ENCODE results near the gene KLHL18.

Gene KLHL18

DNA sequence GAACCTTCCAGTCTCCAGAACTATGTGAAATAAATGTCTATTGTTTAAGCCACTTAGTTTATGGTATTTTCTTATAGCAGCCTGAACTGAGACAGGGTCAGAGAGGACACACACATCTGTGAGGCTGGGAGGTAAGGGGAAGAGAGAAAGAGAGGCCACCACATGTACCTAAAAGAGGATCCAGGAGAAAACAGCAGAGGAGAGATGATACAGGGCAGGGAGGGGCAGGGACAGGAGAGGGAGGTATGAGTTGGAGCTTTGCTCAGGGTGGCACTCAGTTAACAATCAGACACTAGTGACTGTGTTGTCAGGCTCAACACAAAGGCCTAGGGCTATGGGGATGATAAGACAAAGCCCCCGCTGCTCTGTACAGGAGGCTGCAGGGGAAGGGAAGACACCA, 17.7 kb upstream of the KLHL18 start:
- Histone ChIP-seq H3K4me1 (no peaks in the 10 kb centered on the region), H2AFZ (no peak overlapping the region), H3K9ac (no peak overlapping the region), H3K79me2 (no peaks in the 10 kb centered on the region), H3K4me3 (ENCODE audit: low read depth, low read length) (no peak overlapping the region), H3K27me3 (ENCODE audit: control insufficient read depth, insufficient read depth, low read length) (no peaks in the 10 kb centered on the region), H3K27ac (no peak overlapping the region), H3K4me2 (ENCODE audit: low read length) (no peak overlapping the region), H3K36me3 (ENCODE audit: control insufficient read depth, insufficient read depth, low read length) (no peaks in the 10 kb centered on the region), H3K9me3 (ENCODE audit: control insufficient read depth, low read length) (no peaks in the 10 kb centered on the region)
- TF ChIP-seq, protein P1, sequence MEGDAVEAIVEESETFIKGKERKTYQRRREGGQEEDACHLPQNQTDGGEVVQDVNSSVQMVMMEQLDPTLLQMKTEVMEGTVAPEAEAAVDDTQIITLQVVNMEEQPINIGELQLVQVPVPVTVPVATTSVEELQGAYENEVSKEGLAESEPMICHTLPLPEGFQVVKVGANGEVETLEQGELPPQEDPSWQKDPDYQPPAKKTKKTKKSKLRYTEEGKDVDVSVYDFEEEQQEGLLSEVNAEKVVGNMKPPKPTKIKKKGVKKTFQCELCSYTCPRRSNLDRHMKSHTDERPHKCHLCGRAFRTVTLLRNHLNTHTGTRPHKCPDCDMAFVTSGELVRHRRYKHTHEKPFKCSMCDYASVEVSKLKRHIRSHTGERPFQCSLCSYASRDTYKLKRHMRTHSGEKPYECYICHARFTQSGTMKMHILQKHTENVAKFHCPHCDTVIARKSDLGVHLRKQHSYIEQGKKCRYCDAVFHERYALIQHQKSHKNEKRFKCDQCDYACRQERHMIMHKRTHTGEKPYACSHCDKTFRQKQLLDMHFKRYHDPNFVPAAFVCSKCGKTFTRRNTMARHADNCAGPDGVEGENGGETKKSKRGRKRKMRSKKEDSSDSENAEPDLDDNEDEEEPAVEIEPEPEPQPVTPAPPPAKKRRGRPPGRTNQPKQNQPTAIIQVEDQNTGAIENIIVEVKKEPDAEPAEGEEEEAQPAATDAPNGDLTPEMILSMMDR (IDR thresholded peaks at IDR 0.05) = no peak

DNA sequence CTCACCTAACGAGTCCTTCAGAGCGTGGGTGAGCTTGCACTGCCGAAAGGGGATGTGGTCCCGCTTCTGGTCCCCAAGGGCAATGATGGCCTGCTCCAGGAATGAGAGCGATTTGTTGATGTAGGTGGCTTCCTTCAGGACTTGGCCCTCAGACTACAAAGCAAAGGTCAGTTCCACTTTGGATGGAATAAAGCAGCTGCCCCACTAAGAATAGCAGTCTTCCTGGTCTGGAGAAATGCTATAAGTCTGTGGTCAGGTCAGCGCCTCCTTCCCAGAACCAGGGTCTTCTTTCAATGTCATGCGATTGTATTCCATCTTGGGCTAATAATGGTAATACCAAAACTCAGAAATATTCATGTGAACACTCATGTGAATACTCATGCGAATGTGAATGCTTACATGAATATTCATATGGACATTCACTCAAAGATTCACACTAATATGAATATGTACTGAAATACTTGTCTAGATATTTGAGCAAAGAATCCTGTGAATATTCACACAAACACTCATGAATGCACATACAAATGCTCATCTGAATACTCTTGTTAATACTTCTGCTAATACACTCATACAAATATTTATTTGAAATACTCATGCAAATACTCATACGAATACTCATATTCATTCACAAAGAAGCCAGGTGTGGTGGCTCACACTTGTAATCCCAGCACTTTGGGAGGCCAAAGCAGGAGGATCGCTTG, 16.9 kb upstream of the KLHL18 start:
- H3K36me3 ChIP-seq (ENCODE audit: control insufficient read depth, insufficient read depth, low read length) = no peaks in the 10 kb centered on the region
- TF ChIP-seq, protein P1 (IDR thresholded peaks at IDR 0.05) = no peak
- H3K4me3 ChIP-seq (ENCODE audit: low read depth, low read length) = no peak overlapping the region
- H3K4me1 ChIP-seq = no peaks in the 10 kb centered on the region
- H3K27ac ChIP-seq = no peak overlapping the region
- no peaks in the 10 kb centered on the region for H3K9me3 ChIP-seq (ENCODE audit: control insufficient read depth, low read length)
- no peaks in the 10 kb centered on the region for H3K79me2 ChIP-seq
- no peak overlapping the region for H3K9ac ChIP-seq
- no peak overlapping the region for H3K4me2 ChIP-seq (ENCODE audit: low read length)
- no peaks in the 10 kb centered on the region for H3K27me3 ChIP-seq (ENCODE audit: control insufficient read depth, insufficient read depth, low read length)
- H2AFZ ChIP-seq = no peak overlapping the region

DNA sequence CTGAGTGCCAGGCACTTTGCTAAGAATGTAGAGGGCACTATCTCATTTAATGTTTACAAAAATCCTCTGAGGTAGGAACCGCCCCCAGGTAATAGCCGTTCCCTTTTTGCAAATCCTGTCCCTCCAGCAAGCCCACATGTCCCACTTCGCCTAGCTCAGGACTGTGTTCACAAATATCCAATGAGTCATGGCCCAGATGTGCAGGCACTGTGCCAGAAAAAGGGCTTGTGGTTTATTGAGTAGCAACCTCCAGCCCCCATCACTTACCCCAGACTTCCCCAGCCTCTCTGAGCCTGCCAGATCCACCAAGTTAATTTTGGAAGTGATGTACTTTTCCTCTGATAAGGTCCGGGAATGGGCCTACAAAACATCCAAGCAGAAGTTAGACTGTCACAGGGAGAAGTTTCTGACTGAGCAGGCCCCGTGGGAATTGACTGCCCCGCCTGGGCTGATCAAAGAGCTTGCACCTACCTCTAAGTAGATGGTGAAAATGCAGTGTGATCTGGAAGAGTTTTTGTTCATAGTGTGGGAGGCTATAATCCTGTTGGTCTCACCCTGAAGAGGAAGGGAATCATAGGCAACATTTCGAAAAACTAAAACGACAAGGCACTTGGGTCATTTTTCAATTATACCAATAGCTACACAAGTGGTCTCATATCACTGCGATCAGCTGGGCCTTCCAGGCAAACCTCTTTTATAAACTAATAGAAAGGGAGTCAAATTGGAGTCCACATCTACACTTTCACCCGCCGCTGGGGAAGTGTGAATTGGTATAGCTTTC, 15.8 kb upstream of the KLHL18 start:
- Histone ChIP-seq H3K79me2 (no peaks in the 10 kb centered on the region), H3K4me1 (no peaks in the 10 kb centered on the region), H3K36me3 (ENCODE audit: control insufficient read depth, insufficient read depth, low read length) (no peaks in the 10 kb centered on the region), H3K27ac (no peak overlapping the region), H3K27me3 (ENCODE audit: control insufficient read depth, insufficient read depth, low read length) (no peaks in the 10 kb centered on the region), H3K4me3 (ENCODE audit: low read depth, low read length) (no peak overlapping the region), H2AFZ (no peak overlapping the region), H3K4me2 (ENCODE audit: low read length) (no peak overlapping the region), H3K9ac (no peak overlapping the region), H3K9me3 (ENCODE audit: control insufficient read depth, low read length) (no peaks in the 10 kb centered on the region)
- TF ChIP-seq, protein P1 (IDR thresholded peaks at IDR 0.05) = no peak

DNA sequence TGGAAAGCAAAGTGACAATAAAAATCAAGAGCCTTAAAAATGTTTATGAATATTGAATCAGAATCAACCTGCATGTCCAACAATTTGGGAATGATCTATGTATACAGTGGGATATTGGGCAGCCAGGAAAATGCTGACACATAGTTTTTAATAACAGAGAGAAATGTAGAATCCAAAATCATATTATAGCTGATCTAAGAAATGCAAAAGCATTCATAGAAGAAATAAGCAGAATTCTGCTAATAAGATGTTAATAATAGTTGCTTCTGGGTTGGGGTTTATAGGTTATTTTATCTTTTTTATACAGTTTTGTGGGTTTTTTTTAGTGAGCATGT, 15.3 kb upstream of the KLHL18 start:
- H3K4me1 ChIP-seq = no peaks in the 10 kb centered on the region
- H3K27ac ChIP-seq = no peak overlapping the region

More for the DNA sequence above, 15.3 kb upstream of the KLHL18 start:
- Histone ChIP-seq H3K79me2 (no peaks in the 10 kb centered on the region), H3K36me3 (ENCODE audit: control insufficient read depth, insufficient read depth, low read length) (no peaks in the 10 kb centered on the region), H3K27me3 (ENCODE audit: control insufficient read depth, insufficient read depth, low read length) (no peaks in the 10 kb centered on the region), H2AFZ (no peak overlapping the region), H3K4me3 (ENCODE audit: low read depth, low read length) (no peak overlapping the region), H3K9me3 (ENCODE audit: control insufficient read depth, low read length) (no peaks in the 10 kb centered on the region), H3K4me2 (ENCODE audit: low read length) (no peak overlapping the region), H3K9ac (no peak overlapping the region)
- TF ChIP-seq, protein P1 (IDR thresholded peaks at IDR 0.05) = no peak
